H9 (cell line): ENCODE measurements around the gene SPATS1. TPM values are rescaled to one million over a fixed set of nuclear protein-coding genes. Genes with fewer than 3 reads are reported as not detected.

Experiments used
- DNase-seq: peaks from one replicate; pipeline ENCODE4 v3.0.0-alpha.2; 2017
- H2AFZ ChIP-seq: one replicate; pipeline ENCODE4 v1.6.1; 2013; ENCODE audit warnings: mild to moderate bottlenecking, low read length, control low read depth, moderate library complexity
- H2AK5ac ChIP-seq: 2 replicates; pipeline ENCODE4 v1.6.1; 2013; ENCODE audit warnings: low read length, control low read depth, mixed read lengths; ENCODE audit not compliant: insufficient read length
- H2BK120ac ChIP-seq: one replicate; pipeline ENCODE4 v1.6.1; 2013; ENCODE audit warnings: low read depth, mild to moderate bottlenecking, low read length, control low read depth, inconsistent platforms; ENCODE audit not compliant: poor library complexity, severe bottlenecking
- H2BK12ac ChIP-seq: 2 replicates; pipeline ENCODE4 v1.6.1; 2013; ENCODE audit warnings: low read length, control low read depth, mixed read lengths, low read depth; ENCODE audit not compliant: insufficient read length
- H2BK15ac ChIP-seq: 2 replicates; pipeline ENCODE4 v1.6.1; 2013; ENCODE audit warnings: low read depth, low read length, control low read depth
- H2BK20ac ChIP-seq: one replicate; pipeline ENCODE4 v1.6.1; 2013; ENCODE audit warnings: low read depth, mild to moderate bottlenecking, low read length, control low read depth, inconsistent platforms; ENCODE audit not compliant: poor library complexity, severe bottlenecking
- H2BK5ac ChIP-seq: 2 replicates; pipeline ENCODE4 v1.6.1; 2013; ENCODE audit warnings: low read length, control low read depth, mixed read lengths; ENCODE audit not compliant: insufficient read length
- H3K14ac ChIP-seq: 2 replicates; pipeline ENCODE4 v1.6.1; 2013; ENCODE audit warnings: low read length, control low read depth; ENCODE audit not compliant: insufficient read depth
- H3K18ac ChIP-seq: 2 replicates; pipeline ENCODE4 v1.6.1; 2013; ENCODE audit warnings: low read depth, mild to moderate bottlenecking, mixed read lengths, low read length, control low read depth; ENCODE audit not compliant: insufficient read length
- H3K23ac ChIP-seq: 2 replicates; pipeline ENCODE4 v1.6.1; 2013; ENCODE audit warnings: low read length, control low read depth, mixed read lengths, low read depth; ENCODE audit not compliant: insufficient read length
- H3K23me2 ChIP-seq: 2 replicates; pipeline ENCODE4 v1.6.1; 2013; ENCODE audit warnings: low read depth, mild to moderate bottlenecking, mixed read lengths, low read length, control low read depth; ENCODE audit not compliant: insufficient read length, poor library complexity, severe bottlenecking
- H3K27ac ChIP-seq: 2 replicates; pipeline ENCODE4 v1.5.1; 2013; ENCODE audit warnings: low read length, control low read depth, mixed read lengths, low read depth; ENCODE audit not compliant: insufficient read length
- H3K27me3 ChIP-seq: 2 replicates; pipeline ENCODE4 v1.6.1; 2013; ENCODE audit warnings: low read length, control low read depth, inconsistent platforms; ENCODE audit not compliant: insufficient read depth
- H3K4ac ChIP-seq: 2 replicates; pipeline ENCODE4 v1.6.1; 2013; ENCODE audit warnings: low read depth, mild to moderate bottlenecking, control low read depth, inconsistent platforms, low read length, moderate library complexity
- H3K4me1 ChIP-seq: 2 replicates; pipeline ENCODE4 v1.6.1; 2013; ENCODE audit warnings: low read length, control low read depth, inconsistent platforms; ENCODE audit not compliant: insufficient read depth
- H3K4me2 ChIP-seq: 2 replicates; pipeline ENCODE4 v1.6.1; 2013; ENCODE audit warnings: low read length, control low read depth, mixed read lengths; ENCODE audit not compliant: insufficient read length, insufficient read depth
- H3K56ac ChIP-seq: 2 replicates; pipeline ENCODE4 v1.6.1; 2013; ENCODE audit warnings: low read depth, mild to moderate bottlenecking, mixed read lengths, low read length, control low read depth; ENCODE audit not compliant: insufficient read length
- H3K79me1 ChIP-seq: 2 replicates; pipeline ENCODE4 v1.6.1; 2013; ENCODE audit warnings: low read depth, mild to moderate bottlenecking, moderate library complexity, low read length, control low read depth, inconsistent platforms; ENCODE audit not compliant: insufficient read depth, poor library complexity, severe bottlenecking
- H3K79me2 ChIP-seq: 2 replicates; pipeline ENCODE4 v1.6.1; 2013; ENCODE audit warnings: low read length, control low read depth, inconsistent platforms; ENCODE audit not compliant: insufficient read depth
- H3K9ac ChIP-seq: 2 replicates; pipeline ENCODE4 v1.6.1; 2013; ENCODE audit warnings: low read length, control low read depth, mixed read lengths; ENCODE audit not compliant: insufficient read length; ENCODE audit errors: extremely low read depth
- H3K9me3 ChIP-seq: one replicate; pipeline ENCODE4 v1.6.1; 2013; ENCODE audit warnings: low read depth, low read length, inconsistent platforms; ENCODE audit not compliant: control insufficient read depth
- H3T11ph ChIP-seq: one replicate; pipeline ENCODE4 v1.6.1; 2013; ENCODE audit warnings: mild to moderate bottlenecking, low read length, control low read depth, inconsistent platforms
- H4K20me1 ChIP-seq: one replicate; pipeline ENCODE4 v1.6.1; 2013; ENCODE audit not compliant: control insufficient read depth, insufficient read length, insufficient read depth
- H4K5ac ChIP-seq: 2 replicates; pipeline ENCODE4 v1.6.1; 2013; ENCODE audit warnings: low read depth, mild to moderate bottlenecking, mixed read lengths, low read length, control low read depth; ENCODE audit not compliant: insufficient read length
- H4K8ac ChIP-seq: replicated peaks from 2 replicates; pipeline ENCODE4 v1.6.1; 2013; ENCODE audit warnings: low read length, control low read depth, mixed read lengths, low read depth; ENCODE audit not compliant: insufficient read length
- H4K91ac ChIP-seq: 2 replicates; pipeline ENCODE4 v1.6.1; 2013; ENCODE audit warnings: low read depth, mild to moderate bottlenecking, moderate library complexity, mixed read lengths, low read length, control low read depth; ENCODE audit not compliant: insufficient read length
- H3K27ac Mint-ChIP-seq, 3 experiments: 2 replicates in 2 of 3; 3 replicates in 1 of 3; pipeline ENCODE4 v1.8.0; 2020 to 2021; ENCODE audit warnings: mixed read lengths in 3 of 3, mild to moderate bottlenecking in 1 of 3, moderate library complexity in 1 of 3
- H3K27me3 Mint-ChIP-seq: 2 replicates; pipeline ENCODE4 v1.8.0; 2021; ENCODE audit warnings: low read depth, mild to moderate bottlenecking, moderate library complexity, mixed read lengths
- H3K36me3 Mint-ChIP-seq, 3 experiments: 2 replicates in 2 of 3; 3 replicates in 1 of 3; pipeline ENCODE4 v1.8.0; 2020 to 2021; ENCODE audit warnings: low read depth in 3 of 3, mixed read lengths in 3 of 3; ENCODE audit not compliant: insufficient read depth in 1 of 3
- H3K4me1 Mint-ChIP-seq, 2 experiments: 2 replicates each; pipeline ENCODE4 v1.8.0; 2020; ENCODE audit warnings: mixed read lengths in 2 of 2
- H3K4me3 Mint-ChIP-seq, 2 experiments: 2 replicates in 1 of 2; 3 replicates in 1 of 2; pipeline ENCODE4 v1.8.0; 2020 to 2021; ENCODE audit warnings: mild to moderate bottlenecking in 2 of 2, mixed read lengths in 2 of 2, moderate library complexity in 1 of 2
- H3K9me3 Mint-ChIP-seq, 2 experiments: 2 replicates in 1 of 2; 3 replicates in 1 of 2; pipeline ENCODE4 v1.8.0; 2020; ENCODE audit warnings: mild to moderate bottlenecking in 2 of 2, mixed read lengths in 2 of 2, moderate library complexity in 1 of 2
- WGBS: extraction: QIAGEN DNeasy Blood & Tissue Kit; methylation state at CpG from one replicate; pipeline ENCODE4 v1.1.7; 2013; ENCODE audit warnings: missing lambda C conversion rate, low lambda C conversion rate, mixed read lengths; ENCODE audit not compliant: insufficient read length; ENCODE audit errors: extremely low coverage; 5-methylcytosine and 5-hydroxymethylcytosine counted together
- total RNA-seq: library from RNA; stranded (reverse); gene quantifications from 2 replicates; pipeline ENCODE4 v1.2.1, GENCODE V29; 2021
- TF ChIP-seq, protein P1 (sequence below): fragments of 200-600 bp; sonication (generic); conservative IDR thresholded peaks from 3 replicates; pipeline ENCODE4 v1.8.0; 2021; ENCODE audit warnings: antibody characterized with exemption, mild to moderate bottlenecking

SPATS1 gene
- total RNA-seq, 1 experiment from 2014 or later: not detected

DNA sequence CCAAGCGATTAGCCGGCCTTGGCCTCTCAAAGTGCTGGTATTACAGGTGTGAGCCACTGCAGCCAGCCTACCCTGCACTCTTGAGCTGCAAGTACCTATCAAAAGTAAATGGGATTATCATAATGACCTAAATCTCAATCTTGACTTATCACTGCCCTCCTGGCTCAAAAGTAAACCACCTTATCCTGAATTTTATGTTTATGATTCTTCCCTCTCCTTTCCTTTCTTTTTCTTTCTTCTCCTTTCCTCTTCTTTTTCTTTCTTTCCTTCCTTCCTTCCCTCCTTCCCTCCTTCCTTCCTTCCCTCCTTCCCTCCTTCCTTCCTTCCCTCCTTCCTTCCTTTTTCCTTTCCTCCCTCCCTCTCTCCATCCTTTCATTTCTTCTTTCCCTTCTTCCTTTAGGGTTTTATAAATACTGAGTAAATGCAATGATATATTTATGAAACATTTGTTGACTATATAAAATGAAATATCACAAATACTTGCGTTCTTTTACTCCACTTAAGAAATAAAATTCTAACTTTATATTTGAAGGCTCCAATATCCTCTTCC lies 21.0 kb downstream of the SPATS1 start:
- H3K4ac ChIP-seq: no peak overlapping the region
- no peak overlapping the region for H3K4me3 Mint-ChIP-seq
- H3K36me3 Mint-ChIP-seq: no peaks in the 10 kb centered on the region
- no peak for DNase-seq
- peaks cover 0 to 4% of the 10 kb centered on the region in 2 experiments; a peak in 1 of 4 replicates for H3K4me1 Mint-ChIP-seq
- no peaks in the 10 kb centered on the region for H3K4me1 ChIP-seq
- no peak overlapping the region for H2BK20ac ChIP-seq
- no peak overlapping the region for H2AFZ ChIP-seq
- no peak overlapping the region for H3K4me2 ChIP-seq
- H4K8ac ChIP-seq: no peak overlapping the region
- no peaks in the 10 kb centered on the region for H3K9me3 ChIP-seq
- no peak overlapping the region for H2BK15ac ChIP-seq
- no peak overlapping the region for H3K23ac ChIP-seq
- H3T11ph ChIP-seq: no peak overlapping the region
- no peak overlapping the region for H3K27ac ChIP-seq
- H4K91ac ChIP-seq: no peak overlapping the region
- no peak overlapping the region for H2BK12ac ChIP-seq
- H3K9ac ChIP-seq: no peak overlapping the region
- H2BK5ac ChIP-seq: no peak overlapping the region
- no peaks in the 10 kb centered on the region for H4K20me1 ChIP-seq
- no peaks in the 10 kb centered on the region for H3K23me2 ChIP-seq
- no peaks in the 10 kb centered on the region; the same call in none of the 2 replicates for H3K27me3 Mint-ChIP-seq
- no peak overlapping the region for H2BK120ac ChIP-seq
- no peak overlapping the region for H3K14ac ChIP-seq
- no peak overlapping the region for H3K56ac ChIP-seq
- no peaks in the 10 kb centered on the region for H3K9me3 Mint-ChIP-seq
- TF ChIP-seq, protein P1, sequence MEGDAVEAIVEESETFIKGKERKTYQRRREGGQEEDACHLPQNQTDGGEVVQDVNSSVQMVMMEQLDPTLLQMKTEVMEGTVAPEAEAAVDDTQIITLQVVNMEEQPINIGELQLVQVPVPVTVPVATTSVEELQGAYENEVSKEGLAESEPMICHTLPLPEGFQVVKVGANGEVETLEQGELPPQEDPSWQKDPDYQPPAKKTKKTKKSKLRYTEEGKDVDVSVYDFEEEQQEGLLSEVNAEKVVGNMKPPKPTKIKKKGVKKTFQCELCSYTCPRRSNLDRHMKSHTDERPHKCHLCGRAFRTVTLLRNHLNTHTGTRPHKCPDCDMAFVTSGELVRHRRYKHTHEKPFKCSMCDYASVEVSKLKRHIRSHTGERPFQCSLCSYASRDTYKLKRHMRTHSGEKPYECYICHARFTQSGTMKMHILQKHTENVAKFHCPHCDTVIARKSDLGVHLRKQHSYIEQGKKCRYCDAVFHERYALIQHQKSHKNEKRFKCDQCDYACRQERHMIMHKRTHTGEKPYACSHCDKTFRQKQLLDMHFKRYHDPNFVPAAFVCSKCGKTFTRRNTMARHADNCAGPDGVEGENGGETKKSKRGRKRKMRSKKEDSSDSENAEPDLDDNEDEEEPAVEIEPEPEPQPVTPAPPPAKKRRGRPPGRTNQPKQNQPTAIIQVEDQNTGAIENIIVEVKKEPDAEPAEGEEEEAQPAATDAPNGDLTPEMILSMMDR: no peak
- no peak overlapping the region for H3K27ac Mint-ChIP-seq
- no peak overlapping the region for H3K18ac ChIP-seq
- H3K79me1 ChIP-seq: no peaks in the 10 kb centered on the region
- H4K5ac ChIP-seq: no peak overlapping the region
- no peaks in the 10 kb centered on the region for H3K27me3 ChIP-seq
- no CpG with 5 or more reads among the region's 3 CpGs for WGBS
- H2AK5ac ChIP-seq: no peak overlapping the region
- no peaks in the 10 kb centered on the region for H3K79me2 ChIP-seq
